Measurements from ENCODE around the gene KXD1. TPM values are rescaled to one million over a fixed set of nuclear protein-coding genes. Genes with fewer than 3 reads are reported as not detected.

The KXD1 gene
- total RNA-seq, 3 donors from 2014 or later = 63.2 to 76.9 (median 68.8) TPM

DNA sequence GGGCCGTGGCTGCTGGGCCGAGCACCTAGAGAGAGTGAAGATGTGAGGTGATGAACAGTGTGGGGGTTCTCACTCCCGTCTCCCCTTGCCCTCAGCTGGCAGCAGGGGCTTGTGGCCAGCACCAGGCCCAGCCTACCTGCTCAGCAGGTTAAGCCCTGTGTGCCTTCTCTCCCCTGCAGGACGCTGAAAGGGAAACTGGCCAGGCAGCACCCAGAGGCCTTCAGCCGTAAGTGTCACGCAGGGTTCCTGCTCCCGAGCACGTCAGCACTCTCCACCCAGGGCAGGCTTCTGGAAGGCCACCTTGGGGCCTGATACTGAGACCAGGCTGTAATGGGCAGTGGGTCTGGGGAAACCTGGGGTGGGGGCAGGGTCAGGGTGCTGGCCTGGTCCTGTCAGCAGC lies 9.3 kb downstream of the KXD1 start:
- intact Hi-C loops (cut with DNase I, micrococcal nuclease) = no loop called here
- TF ChIP-seq, protein P1, sequence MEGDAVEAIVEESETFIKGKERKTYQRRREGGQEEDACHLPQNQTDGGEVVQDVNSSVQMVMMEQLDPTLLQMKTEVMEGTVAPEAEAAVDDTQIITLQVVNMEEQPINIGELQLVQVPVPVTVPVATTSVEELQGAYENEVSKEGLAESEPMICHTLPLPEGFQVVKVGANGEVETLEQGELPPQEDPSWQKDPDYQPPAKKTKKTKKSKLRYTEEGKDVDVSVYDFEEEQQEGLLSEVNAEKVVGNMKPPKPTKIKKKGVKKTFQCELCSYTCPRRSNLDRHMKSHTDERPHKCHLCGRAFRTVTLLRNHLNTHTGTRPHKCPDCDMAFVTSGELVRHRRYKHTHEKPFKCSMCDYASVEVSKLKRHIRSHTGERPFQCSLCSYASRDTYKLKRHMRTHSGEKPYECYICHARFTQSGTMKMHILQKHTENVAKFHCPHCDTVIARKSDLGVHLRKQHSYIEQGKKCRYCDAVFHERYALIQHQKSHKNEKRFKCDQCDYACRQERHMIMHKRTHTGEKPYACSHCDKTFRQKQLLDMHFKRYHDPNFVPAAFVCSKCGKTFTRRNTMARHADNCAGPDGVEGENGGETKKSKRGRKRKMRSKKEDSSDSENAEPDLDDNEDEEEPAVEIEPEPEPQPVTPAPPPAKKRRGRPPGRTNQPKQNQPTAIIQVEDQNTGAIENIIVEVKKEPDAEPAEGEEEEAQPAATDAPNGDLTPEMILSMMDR (IDR thresholded peaks at IDR 0.05) = no peak
- ATAC-seq (no peak), DNase-seq (no peak)
- H3K4me1 ChIP-seq (ENCODE audit: low read depth) = no peaks in the 10 kb centered on the region
- H3K4me3 ChIP-seq = no peak overlapping the region
- H3K9me3 ChIP-seq = no peaks in the 10 kb centered on the region
- H3K36me3 ChIP-seq (ENCODE audit: low read depth) = peaks cover 13% of the 10 kb centered on the region

DNA sequence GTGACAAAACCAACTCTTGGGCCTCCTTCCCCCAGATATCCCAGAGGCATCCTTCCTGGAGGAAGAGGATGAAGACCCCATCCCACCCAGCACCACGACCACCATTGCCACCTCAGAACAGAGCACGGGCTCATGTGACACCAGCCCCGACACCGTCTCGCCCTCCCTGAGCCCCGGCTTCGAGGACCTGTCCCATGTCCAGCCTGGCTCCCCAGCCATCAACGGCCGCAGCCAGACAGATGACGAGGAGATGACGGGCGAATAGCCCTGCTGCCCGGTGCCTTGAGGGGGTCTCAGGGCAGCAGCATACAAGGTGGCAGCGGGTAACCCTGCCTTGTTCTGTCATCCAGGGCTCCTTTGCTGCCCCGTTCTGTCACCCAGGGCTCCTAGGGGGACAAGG lies 10.7 kb downstream of the KXD1 start:
- no peaks in the 10 kb centered on the region for H3K9me3 ChIP-seq
- DNase-seq (no peak), ATAC-seq (no peak)
- H3K36me3 ChIP-seq (ENCODE audit: low read depth) = peaks cover 13% of the 10 kb centered on the region
- H3K4me3 ChIP-seq = no peak overlapping the region
- intact Hi-C loops (cut with DNase I, micrococcal nuclease) = no loop called here
- TF ChIP-seq, protein P1 (IDR thresholded peaks at IDR 0.05) = no peak
- H3K4me1 ChIP-seq (ENCODE audit: low read depth) = peaks cover 11% of the 10 kb centered on the region

DNA sequence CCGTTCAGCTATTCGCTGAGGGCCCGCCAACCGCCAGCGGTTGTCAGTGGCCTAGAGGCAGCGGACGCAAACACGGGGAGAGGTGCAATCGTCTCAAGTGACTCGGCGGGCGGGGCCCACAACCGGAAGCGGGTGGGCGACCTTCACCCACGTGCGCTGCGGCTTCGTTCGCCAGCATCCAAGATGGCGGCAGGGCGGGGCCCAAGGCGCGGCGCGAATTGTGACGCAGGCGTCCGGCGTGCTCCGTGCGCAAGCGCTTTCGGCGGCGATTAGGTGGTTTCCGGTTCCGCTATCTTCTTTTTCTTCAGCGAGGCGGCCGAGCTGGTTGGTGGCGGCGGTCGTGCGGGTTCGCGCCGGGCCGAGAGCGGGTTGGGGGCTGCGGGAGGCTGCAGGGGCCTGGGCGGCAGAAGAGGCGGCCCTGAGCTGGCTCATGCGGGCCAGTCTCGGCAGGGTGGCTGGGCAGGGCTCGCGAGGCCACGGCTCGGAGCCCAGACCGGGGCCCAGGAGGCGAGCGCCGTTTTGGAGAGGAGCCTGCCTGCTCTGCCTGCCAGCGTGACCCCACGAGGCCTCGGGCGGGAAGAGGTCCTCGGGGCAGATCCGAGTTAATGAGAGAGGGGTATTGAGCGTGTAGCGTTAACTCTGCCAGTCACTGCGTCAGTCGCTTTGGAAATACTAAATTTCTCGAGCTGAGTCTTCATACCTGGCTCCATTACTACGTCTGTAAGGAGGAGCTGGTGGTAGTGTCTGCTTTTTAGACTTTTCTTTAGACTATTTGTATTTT lies 14.1 kb downstream of the KXD1 start, which contains the start of gene UBA52:
Gene UBA52, plus strand, starts transcription at position 294 of the 781 bp plus-strand sequence. CDS start 1,444 bp downstream, outside the sequence.
- peak; percentile 99 to 100 (median 99) for DNase-seq
- ATAC-seq = peak; percentile 99
- H3K4me3 ChIP-seq = peak within 1 kb of the TSS; percentile 76
- TF ChIP-seq, protein P1 (IDR thresholded peaks at IDR 0.05) = no peak
- no peaks in the 10 kb centered on the region for H3K9me3 ChIP-seq
- intact Hi-C loops (cut with DNase I, micrococcal nuclease) = loop anchor here in 1 of 2 donors (10.0 kb wide), 1 partner anchor 127 kb away; no protein-coding TSS in a partner anchor
- H3K4me1 ChIP-seq (ENCODE audit: low read depth) = peaks cover 12% of the 10 kb centered on the region
- H3K36me3 ChIP-seq (ENCODE audit: low read depth) = peaks cover 17% of the 10 kb centered on the region

DNA sequence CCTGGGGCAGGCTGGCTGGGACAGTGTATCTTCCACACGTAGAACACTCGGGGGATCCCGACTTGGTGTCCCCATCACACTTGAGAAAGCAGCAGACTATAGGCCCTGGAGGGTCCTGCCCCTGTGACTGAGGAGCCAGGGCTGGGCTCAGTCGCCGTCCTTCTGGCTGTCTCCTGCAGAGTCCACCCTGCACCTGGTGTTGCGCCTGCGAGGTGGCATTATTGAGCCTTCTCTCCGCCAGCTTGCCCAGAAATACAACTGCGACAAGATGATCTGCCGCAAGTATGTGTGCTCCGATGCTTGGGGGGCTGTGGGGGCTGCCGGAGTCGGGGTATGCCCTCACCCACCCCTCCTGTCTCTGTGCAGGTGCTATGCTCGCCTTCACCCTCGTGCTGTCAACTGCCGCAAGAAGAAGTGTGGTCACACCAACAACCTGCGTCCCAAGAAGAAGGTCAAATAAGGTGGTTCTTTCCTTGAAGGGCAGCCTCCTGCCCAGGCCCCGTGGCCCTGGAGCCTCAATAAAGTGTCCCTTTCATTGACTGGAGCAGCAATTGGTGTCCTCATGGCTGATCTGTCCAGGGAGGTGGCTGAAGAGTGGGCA lies 17.1 kb downstream of the KXD1 start:
- H3K9me3 ChIP-seq = no peaks in the 10 kb centered on the region
- peaks cover 12% of the 10 kb centered on the region for H3K4me1 ChIP-seq (ENCODE audit: low read depth)
- peaks cover 9% of the 10 kb centered on the region for H3K36me3 ChIP-seq (ENCODE audit: low read depth)
- TF ChIP-seq, protein P1 (IDR thresholded peaks at IDR 0.05) = no peak
- intact Hi-C loops (cut with DNase I, micrococcal nuclease) = loop anchor here in 1 of 2 donors (10.0 kb wide), 1 partner anchor 130 kb away; no protein-coding TSS in a partner anchor
- ATAC-seq (no peak), DNase-seq (peak in 1 of 3 donors; percentile 39)
- H3K4me3 ChIP-seq = no peak overlapping the region

DNA sequence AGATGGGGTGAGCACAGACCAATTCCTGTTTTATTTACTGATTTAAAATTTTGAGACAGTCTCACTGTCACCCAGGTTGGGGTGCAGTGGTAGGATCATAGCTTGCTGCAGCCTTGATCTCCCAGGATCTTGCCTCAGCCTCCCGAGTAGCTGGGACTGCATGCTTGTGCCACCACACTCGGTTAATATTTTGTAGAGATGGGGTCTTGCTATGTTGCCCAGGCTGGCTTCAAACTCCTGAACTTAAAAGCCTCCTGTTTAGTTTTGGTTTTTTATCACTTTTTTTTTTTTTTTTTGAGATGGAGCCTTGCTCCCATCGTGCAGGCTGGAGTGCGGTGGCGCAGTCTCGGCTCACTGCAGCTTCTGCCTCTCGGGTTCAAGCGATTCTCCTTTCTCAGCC lies 18.7 kb downstream of the KXD1 start:
- Histone ChIP-seq H3K4me1 (ENCODE audit: low read depth) (peaks cover 12% of the 10 kb centered on the region), H3K36me3 (ENCODE audit: low read depth) (peaks cover 9% of the 10 kb centered on the region), H3K4me3 (no peak overlapping the region), H3K9me3 (no peaks in the 10 kb centered on the region)
- ATAC-seq (no peak), DNase-seq (peak in 1 of 3 donors; percentile 21)
- TF ChIP-seq, protein P1 (IDR thresholded peaks at IDR 0.05) = no peak
- intact Hi-C loops (cut with DNase I, micrococcal nuclease) = loop anchor here in 1 of 2 donors (10.0 kb wide), 1 partner anchor 132 kb away; no protein-coding TSS in a partner anchor
